GM12864 (cell line): Measurements from ENCODE around the gene IER5.

Experiments used
- DNase-seq: peaks from one replicate; pipeline ENCODE4 v3.0.0-alpha.2; 2011; ENCODE audit warnings: low read depth
- H3K4me3 ChIP-seq: 2 replicates; pipeline ENCODE4 v1.5.1; 2011; ENCODE audit warnings: mild to moderate bottlenecking, low read depth, low read length, control low read depth
- TF ChIP-seq, protein P1 (sequence below): IDR thresholded peaks from 2 replicates; pipeline ENCODE4 v1.5.1; 2011; ENCODE audit warnings: low read depth, mild to moderate bottlenecking, moderate library complexity, low read length, control low read depth, inconsistent platforms; ENCODE audit errors: missing control alignments

The IER5 gene

DNA sequence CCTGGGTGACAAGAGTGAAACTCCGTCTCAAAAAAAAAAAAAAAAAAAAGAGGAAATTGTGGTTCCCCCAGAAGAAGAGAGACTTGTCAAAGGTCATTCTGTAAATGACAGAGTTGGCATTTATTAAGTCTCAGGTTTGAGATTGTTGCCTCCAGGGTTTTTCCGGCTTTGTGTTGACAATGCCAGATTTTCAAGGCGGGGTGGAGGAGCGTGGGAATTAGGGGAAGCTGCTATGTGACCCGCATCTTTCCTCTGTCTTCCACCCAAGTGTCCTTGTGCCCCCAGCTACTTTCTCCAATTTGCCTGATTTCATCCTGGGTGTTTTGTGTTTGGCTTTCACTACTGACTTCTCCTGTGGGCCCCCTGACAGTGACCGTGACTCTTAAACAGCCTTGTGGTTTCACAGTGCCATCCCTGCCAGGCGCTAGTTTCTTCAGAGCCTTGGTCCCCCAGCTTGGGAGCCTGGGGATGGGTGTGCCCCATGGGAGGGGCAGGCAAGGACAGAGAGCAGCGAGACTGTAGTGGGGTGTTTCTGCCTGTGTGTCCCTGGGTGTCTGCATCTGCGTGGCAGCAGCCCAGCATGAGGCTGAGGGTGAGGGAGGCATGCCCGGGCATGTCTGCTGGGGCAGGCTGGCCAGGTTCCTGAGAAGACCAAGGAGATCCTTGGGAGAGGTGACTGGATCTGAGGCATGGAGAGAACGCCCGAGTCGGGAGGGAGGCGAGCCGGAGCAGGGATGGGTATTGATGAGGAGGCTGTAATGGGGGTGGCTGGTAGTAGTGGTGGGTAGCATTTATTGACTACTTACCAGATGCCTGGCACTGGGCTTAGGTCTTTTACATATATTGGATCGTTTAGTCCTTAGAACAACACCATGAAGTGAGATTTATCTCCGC, 46.3 kb downstream of the IER5 start:
- TF ChIP-seq, protein P1, sequence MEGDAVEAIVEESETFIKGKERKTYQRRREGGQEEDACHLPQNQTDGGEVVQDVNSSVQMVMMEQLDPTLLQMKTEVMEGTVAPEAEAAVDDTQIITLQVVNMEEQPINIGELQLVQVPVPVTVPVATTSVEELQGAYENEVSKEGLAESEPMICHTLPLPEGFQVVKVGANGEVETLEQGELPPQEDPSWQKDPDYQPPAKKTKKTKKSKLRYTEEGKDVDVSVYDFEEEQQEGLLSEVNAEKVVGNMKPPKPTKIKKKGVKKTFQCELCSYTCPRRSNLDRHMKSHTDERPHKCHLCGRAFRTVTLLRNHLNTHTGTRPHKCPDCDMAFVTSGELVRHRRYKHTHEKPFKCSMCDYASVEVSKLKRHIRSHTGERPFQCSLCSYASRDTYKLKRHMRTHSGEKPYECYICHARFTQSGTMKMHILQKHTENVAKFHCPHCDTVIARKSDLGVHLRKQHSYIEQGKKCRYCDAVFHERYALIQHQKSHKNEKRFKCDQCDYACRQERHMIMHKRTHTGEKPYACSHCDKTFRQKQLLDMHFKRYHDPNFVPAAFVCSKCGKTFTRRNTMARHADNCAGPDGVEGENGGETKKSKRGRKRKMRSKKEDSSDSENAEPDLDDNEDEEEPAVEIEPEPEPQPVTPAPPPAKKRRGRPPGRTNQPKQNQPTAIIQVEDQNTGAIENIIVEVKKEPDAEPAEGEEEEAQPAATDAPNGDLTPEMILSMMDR: no peak
- peak; percentile 79 for DNase-seq
- H3K4me3 ChIP-seq: peak overlapping the region; percentile 41

DNA sequence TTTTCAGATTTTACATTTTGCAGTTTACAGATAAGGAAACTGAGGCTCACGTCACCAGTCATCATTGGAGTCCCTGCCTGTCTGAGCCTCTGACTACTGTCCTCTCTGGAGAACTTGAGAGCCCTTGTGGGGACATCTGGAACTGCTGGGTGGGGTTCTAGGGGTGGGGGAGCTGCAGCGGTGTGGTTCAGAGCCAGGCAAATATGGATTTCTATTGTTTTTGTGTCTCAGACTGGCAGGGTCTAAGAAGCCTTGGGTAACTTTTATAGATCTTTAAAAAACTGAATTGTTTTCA, 46.9 kb downstream of the IER5 start:
- H3K4me3 ChIP-seq: peak overlapping the region; percentile 41; the same call in 1 of the 2 replicates

GRCh38 chr1:181135815-181136737, 47.6 kb downstream of the IER5 start:
- no peak overlapping the region for H3K4me3 ChIP-seq
- DNase-seq: no peak

More for the DNA sequence above, 46.9 kb downstream of the IER5 start:
- DNase-seq: no peak
- TF ChIP-seq, protein P1: peak; percentile 61

GRCh38 chr1:181136738-181137122, 48.2 kb downstream of the IER5 start:
- DNase-seq: no peak
- TF ChIP-seq, protein P1: no peak
- H3K4me3 ChIP-seq: no peak overlapping the region

More at GRCh38 chr1:181135815-181136737, 47.6 kb downstream of the IER5 start:
- TF ChIP-seq, protein P1: no peak

DNA sequence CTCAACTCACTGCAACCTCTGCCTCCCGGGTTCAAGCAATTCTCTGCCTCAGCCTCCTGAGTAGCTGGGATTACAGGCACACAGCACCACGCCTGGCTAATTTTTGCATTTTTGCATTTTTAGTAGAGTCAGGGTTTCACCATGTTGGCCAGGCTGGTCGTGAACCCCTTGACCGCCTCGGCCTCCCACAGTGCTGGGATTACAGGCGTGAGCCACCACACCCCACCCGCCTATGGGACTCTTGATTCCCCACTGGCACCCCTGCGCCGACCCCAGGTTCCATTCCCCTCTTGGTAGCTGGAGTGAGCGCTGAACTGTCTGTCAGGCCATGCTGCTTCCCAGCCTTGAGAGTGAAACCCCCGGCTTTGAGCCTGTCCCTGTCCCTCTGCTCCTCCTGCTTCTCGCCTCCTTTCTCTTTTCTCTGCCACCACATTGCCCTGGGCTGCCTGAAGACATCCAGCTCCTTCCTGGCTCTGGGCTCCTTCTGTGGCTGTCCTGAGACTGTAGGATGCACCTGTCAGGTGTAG, 48.8 kb downstream of the IER5 start:
- TF ChIP-seq, protein P1: no peak
- no peak for DNase-seq

GRCh38 chr1:181139631-181140061, 51.1 kb downstream of the IER5 start:
- TF ChIP-seq, protein P1: no peak
- no peak overlapping the region for H3K4me3 ChIP-seq
- DNase-seq: no peak

More for the DNA sequence above, 48.8 kb downstream of the IER5 start:
- no peak overlapping the region for H3K4me3 ChIP-seq
